ELR (cell line): ENCODE results near the gene POLR2H.

Experiments
- DNase-seq: peaks from one replicate; pipeline ENCODE4 v3.0.0-alpha.2; 2015; ENCODE audit warnings: low read depth

POLR2H gene

GRCh38 chr3:184361532-184361931, at the start of gene POLR2H, which contains the start of gene CLCN2:
Gene POLR2H (plus strand): TSS chr3:184361710. CDS start chr3:184363493, 1,783 bp downstream.
Gene CLCN2 (minus strand): TSS chr3:184361605. CDS start chr3:184361479, 126 bp downstream.
- DNase-seq, result peak; percentile 65

GRCh38 chr3:184314363-184314699, 47.2 kb upstream of the POLR2H start, which contains the start of gene EIF4G1:
Gene EIF4G1 (plus strand): TSS chr3:184314606. CDS start chr3:184315797, 1,191 bp downstream.
- DNase-seq, result peak; percentile 92

GRCh38 chr3:184314700-184315542, 46.6 kb upstream of the POLR2H start:
- peak; percentile 72 for DNase-seq

- DNase-seq, result no peak
Measured at GRCh38 chr3:184315543-184315867, 46.0 kb upstream of the POLR2H start.

GRCh38 chr3:184315871-184316661, 45.4 kb upstream of the POLR2H start:
- peak; percentile 52 for DNase-seq

- no peak for DNase-seq
Measured at GRCh38 chr3:184316792-184317191, 44.7 kb upstream of the POLR2H start.

- DNase-seq, result no peak
Measured at GRCh38 chr3:184317201-184317600, 44.3 kb upstream of the POLR2H start.

GRCh38 chr3:184320104-184320445, 41.4 kb upstream of the POLR2H start:
- DNase-seq, result peak; percentile 98

GRCh38 chr3:184321666-184322065, 39.8 kb upstream of the POLR2H start:
- DNase-seq, result no peak

- no peak for DNase-seq
Measured at GRCh38 chr3:184322731-184323487, 38.6 kb upstream of the POLR2H start.

- no peak for DNase-seq
Measured at GRCh38 chr3:184323696-184324095, 37.8 kb upstream of the POLR2H start.

GRCh38 chr3:184325269-184325668, 36.2 kb upstream of the POLR2H start:
- no peak for DNase-seq

GRCh38 chr3:184325715-184326369, 35.7 kb upstream of the POLR2H start:
- DNase-seq, result no peak

- DNase-seq, result no peak
Measured at GRCh38 chr3:184327171-184327570, 34.3 kb upstream of the POLR2H start.

GRCh38 chr3:184328516-184328915, 33.0 kb upstream of the POLR2H start:
- DNase-seq, result no peak

GRCh38 chr3:184332370-184333090, 29.0 kb upstream of the POLR2H start:
- peak; percentile 98 for DNase-seq

- DNase-seq, result peak; percentile 34
Measured at GRCh38 chr3:184333190-184333589, 28.3 kb upstream of the POLR2H start.

- no peak for DNase-seq
Measured at GRCh38 chr3:184333700-184334099, 27.8 kb upstream of the POLR2H start.

GRCh38 chr3:184334470-184335158, 26.9 kb upstream of the POLR2H start:
- DNase-seq, result peak; percentile 97

- DNase-seq, result peak; percentile 43
Measured at GRCh38 chr3:184335291-184335660, 26.2 kb upstream of the POLR2H start.
